Epithelial cell of proximal tubule (primary cell): Measurements from ENCODE around the gene EMC9. TPM values are rescaled to one million over a fixed set of nuclear protein-coding genes. Genes with fewer than 3 reads are reported as not detected.

Experiments
- DNase-seq: peaks from one replicate; pipeline ENCODE4 v3.0.0-alpha.2; 2011; ENCODE audit warnings: low read depth
- H3K4me3 ChIP-seq: 2 replicates; pipeline ENCODE4 v1.5.1; 2011; ENCODE audit warnings: low read depth, mild to moderate bottlenecking, low read length
- total RNA-seq: library from RNA; depleted of rRNA; stranded (reverse); fragments of >200 nt; gene quantifications from 2 replicates; pipeline ENCODE4 v1.2.3, GENCODE V29; 2015
- TF ChIP-seq, protein P1 (sequence below): conservative IDR thresholded peaks from 2 replicates; pipeline ENCODE4 v1.5.1; 2012; ENCODE audit warnings: low read depth, mild to moderate bottlenecking, low read length

Gene EMC9
- total RNA-seq, 1 donor from 2014 or later, result 22.3 TPM

DNA sequence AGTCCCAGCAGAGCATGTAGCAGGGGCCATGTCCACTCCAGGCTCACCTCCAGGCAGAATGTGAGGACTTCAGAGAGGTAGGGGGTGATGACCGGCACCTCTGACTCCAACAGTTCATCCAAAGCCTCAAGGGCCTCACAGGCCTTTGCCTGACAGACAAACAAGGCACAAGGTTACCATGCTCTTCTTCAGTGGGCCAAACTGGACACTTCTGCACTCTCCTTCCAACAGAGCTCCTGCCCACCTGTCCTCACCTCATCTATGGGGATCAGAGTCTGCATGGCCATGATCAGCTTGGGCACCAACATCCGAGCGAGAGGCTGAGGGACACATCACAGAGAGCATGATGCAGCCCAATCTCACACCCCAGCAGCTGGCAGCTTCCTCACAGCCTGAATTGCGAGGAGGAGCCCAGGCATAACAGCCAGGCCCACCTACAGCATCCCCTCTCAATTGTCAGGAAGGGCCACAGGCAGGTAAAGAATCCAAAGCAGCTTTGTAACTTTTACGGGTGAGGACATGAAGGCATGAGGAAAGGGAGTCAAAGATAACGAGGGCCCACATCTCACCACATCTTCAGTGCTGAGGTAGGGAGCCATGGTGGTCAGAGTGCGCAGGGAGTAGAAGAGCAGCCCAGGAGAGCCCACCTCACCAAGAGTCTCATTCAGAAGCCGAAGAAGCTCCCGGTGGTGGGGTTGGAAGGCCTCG is 45.6 kb upstream of the EMC9 start:
- H3K4me3 ChIP-seq, result peak overlapping the region; percentile 93
- TF ChIP-seq, protein P1, sequence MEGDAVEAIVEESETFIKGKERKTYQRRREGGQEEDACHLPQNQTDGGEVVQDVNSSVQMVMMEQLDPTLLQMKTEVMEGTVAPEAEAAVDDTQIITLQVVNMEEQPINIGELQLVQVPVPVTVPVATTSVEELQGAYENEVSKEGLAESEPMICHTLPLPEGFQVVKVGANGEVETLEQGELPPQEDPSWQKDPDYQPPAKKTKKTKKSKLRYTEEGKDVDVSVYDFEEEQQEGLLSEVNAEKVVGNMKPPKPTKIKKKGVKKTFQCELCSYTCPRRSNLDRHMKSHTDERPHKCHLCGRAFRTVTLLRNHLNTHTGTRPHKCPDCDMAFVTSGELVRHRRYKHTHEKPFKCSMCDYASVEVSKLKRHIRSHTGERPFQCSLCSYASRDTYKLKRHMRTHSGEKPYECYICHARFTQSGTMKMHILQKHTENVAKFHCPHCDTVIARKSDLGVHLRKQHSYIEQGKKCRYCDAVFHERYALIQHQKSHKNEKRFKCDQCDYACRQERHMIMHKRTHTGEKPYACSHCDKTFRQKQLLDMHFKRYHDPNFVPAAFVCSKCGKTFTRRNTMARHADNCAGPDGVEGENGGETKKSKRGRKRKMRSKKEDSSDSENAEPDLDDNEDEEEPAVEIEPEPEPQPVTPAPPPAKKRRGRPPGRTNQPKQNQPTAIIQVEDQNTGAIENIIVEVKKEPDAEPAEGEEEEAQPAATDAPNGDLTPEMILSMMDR, result no peak

DNA sequence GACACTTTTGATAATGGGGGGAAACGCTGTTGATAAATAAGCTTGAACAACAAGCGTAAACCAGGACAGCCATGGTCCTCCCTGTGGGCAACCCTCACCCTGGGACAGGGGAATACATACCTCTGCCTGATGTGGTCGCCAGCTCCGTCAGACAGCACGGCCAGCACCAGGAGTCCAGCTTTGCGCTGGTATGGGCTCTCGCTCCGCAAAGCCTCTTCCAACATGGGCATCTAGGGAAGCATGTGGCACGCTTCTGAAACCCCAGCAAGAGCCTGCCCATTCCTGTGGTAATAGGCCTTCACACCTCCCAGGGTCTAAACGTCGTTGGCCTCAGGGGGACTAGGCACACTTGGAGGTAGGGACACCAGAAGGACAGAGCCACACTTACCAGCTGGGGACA is 44.4 kb upstream of the EMC9 start:
- TF ChIP-seq, protein P1, result no peak
- no peak for DNase-seq
- no peak overlapping the region for H3K4me3 ChIP-seq

More for the DNA sequence above, 45.6 kb upstream of the EMC9 start:
- DNase-seq, result no peak

DNA sequence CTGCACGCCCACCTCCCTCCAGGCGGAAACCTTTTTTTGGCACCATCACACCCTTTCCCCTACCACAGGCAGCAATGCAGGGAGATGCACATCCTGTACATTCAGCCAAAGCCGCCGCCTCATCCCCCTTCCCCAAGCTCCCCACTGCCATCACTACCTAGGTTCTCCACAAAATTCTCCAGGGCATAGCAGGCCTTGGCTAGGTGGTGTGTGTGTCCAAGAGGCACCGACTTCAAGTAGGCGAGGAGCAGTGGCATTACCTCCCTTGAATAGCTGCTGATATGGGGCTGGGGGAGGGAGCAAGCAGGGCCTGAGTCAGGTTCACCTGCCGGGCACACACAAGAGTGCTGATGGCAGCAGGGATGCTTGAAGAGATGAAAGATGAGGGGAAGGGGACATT is 43.6 kb upstream of the EMC9 start:
- TF ChIP-seq, protein P1, result no peak
- no peak overlapping the region for H3K4me3 ChIP-seq
- DNase-seq, result no peak

DNA sequence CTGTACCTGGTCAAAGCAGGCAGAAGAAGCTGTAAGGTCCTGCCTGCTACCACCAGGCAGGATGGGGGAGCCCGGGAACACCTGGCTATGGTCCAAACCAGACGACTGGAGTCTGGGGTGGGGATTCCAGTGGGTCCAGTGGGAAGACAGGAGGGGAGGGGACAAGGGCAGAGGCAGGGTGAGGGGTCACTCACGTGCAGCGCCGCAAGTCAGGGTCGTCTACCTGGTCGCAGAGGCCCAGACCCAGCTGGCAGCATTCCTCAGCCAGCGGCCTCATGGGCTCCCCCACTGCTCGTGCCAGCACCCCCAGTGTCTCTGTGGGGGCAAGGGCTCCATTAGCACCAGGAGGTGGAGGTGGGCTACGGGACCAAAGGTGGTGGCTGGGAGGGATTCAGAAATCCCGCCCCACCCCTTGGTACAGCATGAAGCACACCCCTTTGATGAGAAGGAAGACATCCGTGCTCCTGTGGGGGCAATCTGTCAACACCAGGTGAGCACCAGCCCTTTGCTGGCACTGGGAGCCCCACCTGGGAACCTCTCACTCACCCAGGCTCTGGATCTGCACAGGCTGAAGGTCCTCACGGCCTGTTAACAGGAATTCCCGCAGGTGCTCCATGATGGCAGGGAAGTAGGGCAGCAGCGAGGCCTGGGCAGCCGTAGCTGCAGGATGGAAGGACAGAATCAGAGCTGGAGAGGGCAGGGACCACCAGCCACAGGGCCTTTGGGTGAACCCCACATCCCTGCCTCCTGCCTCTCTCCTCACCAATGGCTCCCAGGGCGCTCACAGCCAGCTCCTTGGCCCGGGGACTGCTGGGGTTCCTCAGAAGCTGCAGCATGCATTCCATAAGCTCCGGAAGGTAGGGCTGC is 42.9 kb upstream of the EMC9 start:
- no peak for DNase-seq
- TF ChIP-seq, protein P1, result no peak
- no peak overlapping the region for H3K4me3 ChIP-seq

DNA sequence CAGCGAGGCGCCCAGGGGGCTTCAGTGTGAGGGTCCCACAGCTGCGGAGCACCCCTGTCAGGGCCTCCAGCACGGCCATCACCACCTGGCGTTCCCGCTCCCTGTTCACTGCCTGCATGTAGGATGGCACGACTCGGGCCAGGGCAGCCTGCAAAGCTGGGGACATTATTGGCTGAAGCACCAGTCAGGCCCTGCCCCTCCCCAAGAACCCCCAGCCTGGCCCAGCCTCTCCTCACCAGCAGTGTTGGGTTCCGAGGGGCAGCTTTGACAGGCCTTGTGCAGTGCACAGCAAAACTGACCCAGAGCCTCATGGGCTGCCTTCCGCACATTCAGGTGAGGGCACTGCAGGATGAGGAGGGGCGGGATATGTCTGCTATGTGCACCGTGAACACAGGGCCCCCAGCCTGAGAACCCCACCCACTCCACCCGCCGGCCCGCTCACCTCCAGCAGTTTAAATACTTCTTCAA is 41.7 kb upstream of the EMC9 start:
- DNase-seq, result no peak
- H3K4me3 ChIP-seq, result no peak overlapping the region
- TF ChIP-seq, protein P1, result no peak

DNA sequence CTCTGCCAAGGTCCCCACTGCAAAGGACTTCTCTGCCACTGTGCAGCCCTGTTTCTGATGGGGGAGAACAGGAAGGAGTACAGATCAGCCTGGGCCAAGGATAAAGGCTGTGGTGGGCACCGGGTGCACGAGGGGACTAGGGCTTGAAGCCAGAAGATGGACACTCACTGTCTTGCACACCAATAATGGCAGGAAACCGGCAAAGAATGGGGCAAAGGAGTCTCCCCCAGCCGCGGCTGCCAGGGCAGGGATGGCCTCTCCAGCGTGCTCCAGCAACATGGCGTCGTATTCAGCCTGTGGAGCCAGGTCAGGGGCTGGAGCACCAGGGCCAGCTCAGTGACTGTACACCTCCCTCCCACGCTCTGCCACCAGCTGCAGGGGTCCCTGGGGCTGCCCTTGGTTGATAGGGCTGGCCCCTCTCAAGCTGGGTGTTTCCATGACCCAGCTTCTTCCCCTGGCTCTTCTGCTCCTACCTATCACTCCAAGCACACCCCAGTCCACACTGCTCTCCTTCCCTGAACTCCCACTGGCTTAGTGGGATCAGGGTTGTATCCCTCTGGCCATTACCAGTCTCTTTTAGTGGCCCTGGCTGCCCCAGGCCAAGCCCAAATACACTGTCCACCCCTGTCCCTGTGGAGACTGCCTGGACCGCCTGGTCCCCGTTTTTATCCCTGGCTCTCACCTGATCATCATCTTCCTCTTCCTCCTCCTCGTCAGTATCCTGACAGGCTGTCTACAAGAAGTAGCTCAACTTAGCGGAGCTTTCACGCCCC is 40.9 kb upstream of the EMC9 start:
- H3K4me3 ChIP-seq, result no peak overlapping the region
- TF ChIP-seq, protein P1, result no peak
- no peak for DNase-seq
